ENCODE results near the gene OR5W2. TPM values are rescaled to one million over a fixed set of nuclear protein-coding genes. Genes with fewer than 3 reads are reported as not detected.

Gene OR5W2
- not detected in 2 replicates for total RNA-seq

GRCh38 chr11:55914482-55914881 lies at the start of gene OR5W2:
TSS of gene OR5W2 (minus strand) at chr11:55914582. CDS start at chr11:55914582, 0 bp downstream.

DNA sequence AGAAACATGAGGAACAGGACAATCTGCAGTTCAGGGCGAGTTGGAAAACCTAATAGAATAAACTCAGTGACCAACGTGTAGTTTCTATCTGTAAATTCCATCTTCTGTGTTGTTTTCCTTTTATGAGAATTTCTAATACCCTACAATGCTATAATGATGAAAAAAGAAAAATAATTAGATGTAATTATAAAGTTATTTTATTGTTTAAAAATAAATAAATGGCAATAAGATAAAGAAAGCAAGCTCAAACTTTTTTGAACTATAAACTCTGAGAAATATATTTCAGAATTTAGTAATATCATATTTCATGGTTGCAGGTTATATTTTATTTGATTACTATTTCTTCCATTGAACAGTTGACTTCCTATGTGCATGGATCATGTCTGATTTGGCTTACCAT lies 21.9 kb upstream of the OR5W2 start, which contains the start of gene OR5I1:
Gene OR5I1, minus strand, starts transcription at position 101 of the 400 bp plus-strand sequence. Its CDS starts 0 bp downstream, at position 101.

GRCh38 chr11:55882997-55883396 lies 31.4 kb downstream of the OR5W2 start, which contains the start of gene TRIM51:
TSS of gene TRIM51 (plus strand) at chr11:55883297. CDS start at chr11:55885429, 2,132 bp downstream.

Other genes with a start within 250 kb of the OR5W2 start
- not detected in 2 replicates for gene OR5D13, start 141.1 kb downstream of the OR5W2 start, total RNA-seq
- not detected in 2 replicates for gene OR5D14, start 119.0 kb downstream of the OR5W2 start, total RNA-seq
- not detected in 2 replicates for gene OR5L1, start 103.2 kb downstream of the OR5W2 start, total RNA-seq
- gene OR5D18, start 95.0 kb downstream of the OR5W2 start, total RNA-seq = not detected in 2 replicates
- gene OR5L2, start 87.4 kb downstream of the OR5W2 start, total RNA-seq = not detected in 2 replicates
- not detected in 2 replicates for gene OR5D16, start 75.8 kb downstream of the OR5W2 start, total RNA-seq
- gene TRIM51, start 31.3 kb downstream of the OR5W2 start, total RNA-seq = not detected in 2 replicates
- gene OR5I1, start 21.8 kb upstream of the OR5W2 start, total RNA-seq = not detected in 2 replicates
- not detected in 2 replicates for gene OR10AG1, start 55.4 kb upstream of the OR5W2 start, total RNA-seq
- gene OR5F1, start 80.0 kb upstream of the OR5W2 start, total RNA-seq = not detected in 2 replicates
- not detected in 2 replicates for gene OR5AS1, start 113.1 kb upstream of the OR5W2 start, total RNA-seq
- gene OR8I2, start 178.7 kb upstream of the OR5W2 start, total RNA-seq = not detected in 2 replicates
- not detected in 2 replicates for gene OR8H2, start 189.1 kb upstream of the OR5W2 start, total RNA-seq
- gene OR8H3, start 207.8 kb upstream of the OR5W2 start, total RNA-seq = not detected in 2 replicates
- gene OR8J3, start 225.6 kb upstream of the OR5W2 start, total RNA-seq = not detected in 2 replicates
- gene OR8K5, start 245.7 kb upstream of the OR5W2 start, total RNA-seq = not detected in 2 replicates